HG02798 (cell line): Measurements from ENCODE around the gene MTA3.

ENCODE experiments used
- ATAC-seq: cut with Tn5 transposase; IDR thresholded peaks from one replicate; pipeline ENCODE4 v1.9.1; 2021; ENCODE audit warnings: mild to moderate bottlenecking; ENCODE audit not compliant: unreplicated experiment, poor library complexity

Gene MTA3

DNA sequence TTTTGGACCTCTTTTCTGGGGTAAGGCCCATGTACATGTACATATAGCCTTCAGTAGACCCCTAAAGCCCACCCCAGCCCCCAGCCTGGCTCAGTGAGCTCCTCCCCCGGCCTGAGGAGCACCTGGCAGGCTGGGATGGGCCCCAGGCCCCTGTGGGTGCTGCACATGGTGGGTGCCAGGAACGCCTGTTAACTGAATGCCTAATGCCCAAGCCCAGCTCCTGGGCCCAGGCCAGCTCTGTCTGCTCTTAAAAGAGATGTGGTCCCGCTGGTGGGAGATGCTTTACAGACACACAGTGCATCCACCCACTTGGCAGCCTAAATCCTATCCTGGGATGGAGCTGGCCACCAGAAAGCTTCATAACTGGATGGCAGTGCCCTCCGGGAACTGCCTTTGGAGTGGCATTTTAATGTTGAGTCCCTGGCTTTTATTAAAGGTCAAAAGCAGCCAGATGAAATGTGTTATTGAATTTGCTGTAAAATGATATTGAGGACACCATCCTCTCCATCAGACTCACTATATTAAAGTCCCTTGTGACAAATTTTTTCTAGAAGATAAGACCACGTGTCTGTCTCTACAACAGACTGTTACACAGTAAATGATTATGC, 203.2 kb downstream of the MTA3 start:
- no peak for ATAC-seq

- peak; percentile 48 for ATAC-seq
Observed at GRCh38 chr2:42775186-42775585, 206.8 kb downstream of the MTA3 start.

- ATAC-seq: no peak
Observed at GRCh38 chr2:42775810-42776209, 207.4 kb downstream of the MTA3 start.

DNA sequence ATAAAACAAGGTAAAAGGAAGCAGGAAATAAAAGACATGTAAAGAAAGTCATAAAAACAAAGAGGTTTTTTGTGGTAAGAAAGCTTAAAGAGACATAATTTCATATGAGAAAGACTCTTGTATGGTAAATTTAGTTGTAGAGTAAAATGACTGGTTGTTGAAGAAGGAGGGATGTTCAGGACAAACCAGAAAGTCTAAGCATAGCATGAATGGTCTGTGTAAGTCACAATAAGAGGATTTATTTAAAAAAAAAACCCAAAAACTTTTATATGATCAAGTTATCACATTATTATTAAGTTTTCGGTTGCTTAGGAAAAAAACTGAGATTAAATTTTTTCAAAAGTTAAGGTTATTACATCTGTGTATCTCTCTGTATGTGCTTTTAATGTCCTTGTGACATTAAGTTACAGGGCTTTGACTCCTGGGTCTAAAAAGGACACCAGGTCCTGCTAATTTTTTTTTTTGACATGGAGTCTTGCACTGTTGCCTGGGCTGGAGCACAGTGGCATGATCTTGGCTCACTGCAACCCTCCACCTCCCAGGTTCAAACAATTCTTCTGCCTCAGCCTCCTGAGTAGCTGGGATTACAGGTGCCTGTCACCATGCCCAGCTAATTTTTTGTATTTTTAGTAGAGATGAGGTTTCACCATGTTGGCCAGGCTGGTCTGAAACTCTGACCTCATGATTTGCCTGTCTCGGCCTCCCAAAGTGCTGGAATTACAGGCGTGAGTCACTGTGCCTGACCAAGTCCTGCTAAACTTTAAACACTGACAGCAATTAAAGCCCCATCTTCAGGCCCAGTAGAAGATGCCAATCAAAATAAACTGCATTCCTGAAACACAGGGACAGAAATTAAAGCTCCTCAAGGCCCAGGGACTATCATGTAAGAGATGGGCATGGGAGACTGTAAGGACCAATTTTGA, 209.7 kb downstream of the MTA3 start:
- no peak for ATAC-seq

- ATAC-seq: no peak
Observed at GRCh38 chr2:42781181-42781580, 212.7 kb downstream of the MTA3 start.

DNA sequence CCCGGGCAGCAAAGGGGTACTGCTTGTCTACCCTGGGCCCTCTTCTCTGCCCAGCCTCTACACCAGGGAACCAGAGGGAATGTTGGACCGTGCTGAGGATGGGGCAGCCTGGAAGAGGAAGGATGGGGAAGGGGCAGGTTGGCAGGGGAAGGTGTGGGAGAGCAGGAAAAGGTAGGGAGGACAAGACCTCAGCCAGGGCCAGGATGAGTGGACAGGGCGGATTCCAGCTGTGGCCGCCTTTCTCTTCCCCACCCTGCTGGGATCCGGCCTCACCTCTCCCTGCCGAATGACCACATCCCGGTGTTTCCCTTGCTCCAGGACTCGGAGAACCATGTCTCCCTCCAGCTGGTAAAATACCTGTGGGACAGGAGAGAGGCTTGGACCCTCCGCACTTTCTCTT, 215.1 kb downstream of the MTA3 start:
- ATAC-seq: no peak

DNA sequence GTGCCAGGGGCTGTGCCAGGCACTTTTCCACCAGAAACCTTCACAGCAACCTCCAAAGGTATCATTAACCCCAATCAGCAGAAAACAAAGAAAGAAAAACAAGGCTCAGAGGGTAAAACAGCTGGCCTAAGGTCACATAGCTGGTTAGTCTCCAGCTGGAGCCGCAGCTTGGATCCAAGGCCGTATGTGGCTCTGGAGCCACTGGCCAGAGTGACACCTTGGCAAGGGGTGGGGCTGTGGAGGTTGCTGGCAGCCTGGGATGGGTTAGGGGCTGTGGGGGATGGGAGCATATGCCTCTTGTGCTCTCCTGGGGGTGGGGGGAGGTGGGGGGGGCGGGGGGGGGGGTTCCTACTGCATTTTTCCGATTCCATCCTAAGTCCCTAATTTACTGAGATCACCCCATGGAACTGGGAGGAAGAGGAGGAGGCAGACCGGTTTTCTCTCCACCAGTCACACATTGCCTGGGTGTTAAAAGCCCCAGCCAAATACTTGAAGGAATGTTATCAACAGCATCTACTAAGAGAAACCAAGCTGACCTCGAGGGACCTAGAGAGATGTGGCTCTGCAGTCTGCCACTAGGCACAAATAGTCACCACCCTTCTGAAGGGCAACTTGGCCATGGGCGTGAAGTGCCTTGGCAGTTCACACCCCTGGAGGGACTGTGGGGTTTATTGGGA, 215.9 kb downstream of the MTA3 start:
- no peak for ATAC-seq

GRCh38 chr2:42786561-42787345, 218.3 kb downstream of the MTA3 start:
- no peak for ATAC-seq

- ATAC-seq: no peak
Observed at GRCh38 chr2:42787424-42787787, 219.0 kb downstream of the MTA3 start.

- no peak for ATAC-seq
Observed at GRCh38 chr2:42787788-42788477, 219.5 kb downstream of the MTA3 start.

GRCh38 chr2:42788478-42788793, 220.0 kb downstream of the MTA3 start:
- ATAC-seq: no peak

DNA sequence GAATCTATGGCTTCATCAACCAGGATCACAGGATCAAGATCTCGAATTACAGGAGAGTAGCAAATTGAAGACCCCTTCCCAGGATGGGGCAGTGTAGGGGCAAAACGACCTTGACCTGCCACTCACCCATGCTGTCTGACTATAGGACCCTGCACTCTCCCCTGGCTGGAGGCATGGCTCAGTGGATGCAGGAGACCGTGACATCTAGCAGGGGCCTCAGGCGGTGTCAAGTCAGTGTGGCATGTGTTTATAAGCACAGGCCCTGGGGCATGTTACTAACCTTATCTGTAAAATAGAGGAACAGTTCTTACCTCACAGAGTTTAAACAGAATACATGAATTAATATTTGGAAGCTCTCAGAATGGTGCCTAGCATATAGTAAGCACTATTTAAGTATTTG, 220.4 kb downstream of the MTA3 start:
- no peak for ATAC-seq

- ATAC-seq: no peak
Observed at GRCh38 chr2:42789751-42790150, 221.3 kb downstream of the MTA3 start.

DNA sequence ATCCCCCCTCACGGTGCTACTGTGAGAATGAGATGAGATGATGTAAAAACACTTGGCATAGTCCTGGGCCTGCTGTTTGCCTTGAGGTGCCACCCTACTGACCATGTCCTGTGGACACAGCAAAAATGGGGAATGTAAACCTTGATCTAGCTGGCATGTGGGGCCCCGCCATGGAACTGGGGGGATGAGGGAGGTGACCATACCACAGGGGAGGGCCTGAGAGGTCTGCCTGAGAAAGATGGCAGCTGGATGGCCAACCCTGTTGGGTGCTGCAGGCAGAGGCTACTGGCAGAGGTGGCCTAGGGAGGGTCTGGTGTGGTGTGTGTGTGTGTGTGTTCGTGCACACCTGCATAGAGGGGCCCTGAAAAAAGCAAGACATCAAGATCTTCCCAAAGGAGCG, 223.2 kb downstream of the MTA3 start:
- no peak for ATAC-seq

DNA sequence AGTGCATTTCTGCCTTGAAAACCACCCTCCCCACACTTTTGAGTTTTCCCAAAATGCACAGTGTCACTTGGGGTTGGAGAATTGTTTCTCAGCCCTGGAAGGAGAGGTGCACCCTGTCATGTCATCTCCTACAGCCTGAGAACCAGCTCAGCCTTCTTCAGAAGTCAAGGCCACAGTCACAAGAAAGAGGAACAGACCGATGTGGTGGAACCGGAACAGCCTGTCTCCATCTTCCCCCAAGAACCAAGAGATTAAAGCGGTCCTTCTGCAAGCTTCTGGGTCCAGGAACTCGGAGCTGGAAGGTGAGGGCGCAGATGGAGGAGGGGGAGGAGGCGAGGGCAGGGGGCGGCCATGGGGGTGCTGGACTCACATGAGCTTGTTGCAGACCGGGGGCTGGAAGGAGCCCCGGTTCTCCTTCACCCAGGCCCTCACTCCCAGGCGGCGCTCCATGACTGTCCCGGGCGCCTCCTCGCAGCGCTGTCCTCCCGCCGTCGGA, 223.7 kb downstream of the MTA3 start:
- peak; percentile 27 for ATAC-seq

DNA sequence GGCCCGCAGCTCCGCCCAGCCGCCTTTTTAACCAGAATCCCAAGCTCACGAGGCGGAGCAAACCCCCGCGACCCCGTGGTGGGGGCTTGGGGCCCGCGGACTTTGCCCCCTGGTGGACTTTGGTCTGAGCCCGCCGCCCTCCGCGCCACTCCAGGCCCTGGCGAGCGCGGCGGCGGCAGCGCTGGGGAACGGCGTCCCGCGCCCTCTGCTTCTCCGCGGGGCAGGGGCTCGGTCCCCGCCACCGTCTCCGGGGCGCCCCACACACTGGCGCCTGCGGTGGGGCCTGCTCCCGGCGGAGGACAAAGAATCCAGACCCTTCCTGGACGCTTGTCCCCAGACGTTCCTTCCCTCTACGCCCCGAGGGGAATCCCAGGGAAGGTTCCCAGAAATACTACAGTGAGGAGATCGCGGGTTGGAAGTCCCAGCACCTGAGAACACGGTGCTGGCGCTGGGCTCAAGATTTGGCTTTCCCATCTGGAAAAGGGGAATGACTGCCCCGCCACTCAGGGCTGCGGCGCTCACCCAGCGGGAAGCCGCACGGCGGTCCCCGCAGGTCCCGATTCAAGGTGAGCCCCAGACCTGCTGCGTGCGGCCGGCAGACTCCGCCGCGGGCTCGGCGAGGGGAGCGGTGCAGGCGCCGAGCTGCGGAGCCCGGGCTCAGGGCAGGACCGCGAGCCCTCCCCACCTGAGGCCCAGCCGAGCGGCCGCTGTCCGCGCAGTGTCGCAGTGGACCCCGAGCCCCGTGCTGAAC, 224.3 kb downstream of the MTA3 start, which contains the start of gene HAAO:
TSS of gene HAAO (minus strand) at position 1 of the 751 bp plus-strand sequence. CDS start 47 bp downstream, outside the sequence.
- peak; percentile 31 for ATAC-seq

- no peak for ATAC-seq
Observed at GRCh38 chr2:42793334-42794270, 225.2 kb downstream of the MTA3 start.
